Liver (tissue), 9 donors: Measurements from ENCODE around the gene SSRP1. TPM values are rescaled to one million over a fixed set of nuclear protein-coding genes. Genes with fewer than 3 reads are reported as not detected.

Experiments
- DNase-seq: peaks from one replicate; pipeline ENCODE4 v3.0.0-alpha.2; 2017; ENCODE audit warnings: low spot score
- H3K27ac ChIP-seq, 2 donors: one replicate each; pipeline ENCODE4 v1.7.0; 2013; ENCODE audit warnings: inconsistent platforms in 2 of 2, low read length in 2 of 2, control low read depth in 1 of 2, low read depth in 1 of 2, mild to moderate bottlenecking in 1 of 2
- H3K27me3 ChIP-seq, 4 donors: one replicate each; pipeline versions ENCODE4 v1.6.1 to v1.7.0; 2013; ENCODE audit warnings: low read length in 3 of 4, inconsistent platforms in 1 of 4, mild to moderate bottlenecking in 1 of 4, moderate library complexity in 1 of 4; ENCODE audit not compliant: control insufficient read depth in 4 of 4, insufficient read depth in 4 of 4
- H3K36me3 ChIP-seq, 4 donors: one replicate each; pipeline versions ENCODE4 v1.6.1 to v1.7.0; 2013; ENCODE audit warnings: low read length in 3 of 4, mild to moderate bottlenecking in 3 of 4, low read depth in 1 of 4, moderate library complexity in 1 of 4; ENCODE audit not compliant: control insufficient read depth in 4 of 4, insufficient read depth in 3 of 4
- H3K4me1 ChIP-seq, 4 donors: one replicate each; pipeline versions ENCODE4 v1.6.1 to v1.7.0; 2013; ENCODE audit warnings: low read length in 3 of 4, mild to moderate bottlenecking in 3 of 4, moderate library complexity in 1 of 4; ENCODE audit not compliant: control insufficient read depth in 4 of 4, insufficient read depth in 4 of 4
- H3K4me3 ChIP-seq, 3 donors: one replicate each; pipeline versions ENCODE4 v1.6.1 to v1.7.0; 2013; ENCODE audit warnings: low read length in 3 of 3, control low read depth in 1 of 3, low read depth in 1 of 3, mild to moderate bottlenecking in 1 of 3
- H3K9ac ChIP-seq, 2 donors: one replicate each; pipeline ENCODE4 v1.7.0; 2013; ENCODE audit warnings: low read length in 2 of 2, mild to moderate bottlenecking in 2 of 2, moderate library complexity in 2 of 2, control low read depth in 1 of 2, low read depth in 1 of 2
- H3K9me3 ChIP-seq, 4 donors: one replicate each; pipeline versions ENCODE4 v1.6.1 to v1.7.0; 2013; ENCODE audit warnings: low read length in 3 of 4; ENCODE audit not compliant: control insufficient read depth in 4 of 4
- EGR1 ChIP-seq, 2 donors: IDR thresholded peaks; 2 replicates each; pipeline ENCODE4 v1.6.1; 2016 to 2018; ENCODE audit warnings: antibody characterized with exemption in 2 of 2, low read depth in 2 of 2
- FOXA1 ChIP-seq: IDR thresholded peaks from 2 replicates; pipeline ENCODE4 v1.6.1; 2016; ENCODE audit warnings: antibody characterized with exemption
- FOXA2 ChIP-seq: IDR thresholded peaks from 2 replicates; pipeline ENCODE4 v1.6.1; 2016; ENCODE audit warnings: antibody characterized with exemption
- GABPA ChIP-seq, 2 donors: IDR thresholded peaks in 1 of 2; conservative IDR thresholded peaks in 1 of 2; 2 replicates each; pipeline ENCODE4 v1.6.1; 2016; ENCODE audit warnings: antibody characterized with exemption in 2 of 2, mild to moderate bottlenecking in 1 of 2, moderate library complexity in 1 of 2
- HNF4A ChIP-seq, 2 donors: conservative IDR thresholded peaks; 2 replicates each; pipeline ENCODE4 v1.6.1; 2016; ENCODE audit warnings: antibody characterized with exemption in 2 of 2, mild to moderate bottlenecking in 2 of 2
- HNF4G ChIP-seq: IDR thresholded peaks from 2 replicates; pipeline ENCODE4 v1.6.1; 2016; ENCODE audit warnings: antibody characterized with exemption
- JUND ChIP-seq, 2 donors: IDR thresholded peaks; 2 replicates each; pipeline ENCODE4 v1.6.1; 2016; ENCODE audit warnings: antibody characterized with exemption in 2 of 2
- NR2F2 ChIP-seq: IDR thresholded peaks from 2 replicates; pipeline ENCODE4 v1.6.1; 2016; ENCODE audit warnings: antibody characterized with exemption
- RAD21 ChIP-seq, 2 donors: IDR thresholded peaks; 2 replicates each; pipeline ENCODE4 v1.6.1; 2016; ENCODE audit warnings: antibody characterized with exemption in 2 of 2, mild to moderate bottlenecking in 2 of 2
- RXRA ChIP-seq, 2 donors: IDR thresholded peaks; 2 replicates each; pipeline ENCODE4 v1.6.1; 2017 to 2018; ENCODE audit warnings: antibody characterized with exemption in 2 of 2, mild to moderate bottlenecking in 1 of 2
- SP1 ChIP-seq: IDR thresholded peaks from 2 replicates; pipeline ENCODE4 v1.6.1; 2018; ENCODE audit warnings: antibody characterized with exemption, mild to moderate bottlenecking
- TAF1 ChIP-seq: conservative IDR thresholded peaks from 2 replicates; pipeline ENCODE4 v1.6.1; 2016; ENCODE audit warnings: antibody characterized with exemption, mild to moderate bottlenecking
- YY1 ChIP-seq: IDR thresholded peaks from 2 replicates; pipeline ENCODE4 v1.6.1; 2016; ENCODE audit warnings: antibody characterized with exemption, mild to moderate bottlenecking
- WGBS: extraction: QIAGEN DNeasy Blood & Tissue Kit; methylation state at CpG from one replicate; pipeline ENCODE4 v1.1.7; 2013; 5-methylcytosine and 5-hydroxymethylcytosine counted together
- polyA plus RNA-seq, 2 donors: library from polyadenylated mRNA; stranded (reverse) in 1 of 2; unstranded in 1 of 2; fragments of 200-250 nt in 1 of 2; fragments of >200 nt in 1 of 2; fragmentation: Nextera tagmentation in 1 of 2; extraction: Ambion mirVana in 1 of 2; gene quantifications; one replicate each; pipeline versions ENCODE4 v1.2.1 to v1.2.3, GENCODE V29; 2013 to 2015
- total RNA-seq, 2 donors: library from RNA; depleted of rRNA; stranded (reverse); fragments of >200 nt; gene quantifications; one replicate each; pipeline ENCODE4 v1.2.3, GENCODE V29; 2014
- TF ChIP-seq, protein P1 (sequence below): IDR thresholded peaks from 2 replicates; pipeline ENCODE4 v1.6.1; 2016; ENCODE audit warnings: antibody characterized with exemption, mild to moderate bottlenecking
- TF ChIP-seq, protein P2 (sequence below): IDR thresholded peaks from 2 replicates; pipeline ENCODE4 v1.6.1; 2016; ENCODE audit warnings: antibody characterized with exemption
- TF ChIP-seq, protein P3 (sequence below): IDR thresholded peaks from 2 replicates; pipeline ENCODE4 v1.6.1; 2016; ENCODE audit warnings: antibody characterized with exemption
- TF ChIP-seq, protein P4 (sequence below): IDR thresholded peaks from 2 replicates; pipeline ENCODE4 v1.6.1; 2016; ENCODE audit warnings: antibody characterized with exemption
- TF ChIP-seq, protein P5 (sequence below): fragments of 150-350 bp; IDR thresholded peaks from 2 replicates; pipeline ENCODE4 v1.5.1; 2017; ENCODE audit warnings: improper control_type of control experiment, low read depth, low read length; ENCODE audit not compliant: missing input control
- donor health status: healthy.
- donor health status: healthy.
- donor health status: healthy.
- donor health status: healthy.
- donor health status: healthy.

The SSRP1 gene
- total and polyA plus RNA-seq, 4 donors, result 13.9 to 45.3 (median 28.4) TPM

DNA sequence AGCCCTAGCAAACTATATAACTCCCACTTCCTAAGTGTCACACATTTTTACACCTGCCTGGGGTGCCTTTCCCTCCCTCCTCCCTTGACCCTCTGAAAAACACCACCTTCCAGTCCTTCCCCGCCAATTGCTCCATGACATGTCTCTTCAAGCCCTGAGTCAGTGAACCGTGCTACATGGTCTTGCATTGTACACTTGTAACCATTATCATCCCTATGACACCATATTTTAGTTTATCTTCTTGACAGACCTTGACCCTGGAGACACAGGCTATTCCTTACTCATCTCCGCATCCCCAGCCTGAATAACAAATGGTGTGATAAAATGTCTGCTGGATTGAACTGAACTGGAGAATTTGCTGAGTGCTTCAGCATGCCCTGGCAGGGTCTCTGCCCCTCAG is 47.8 kb downstream of the SSRP1 start:
- TF ChIP-seq RXRA (IDR thresholded peaks at IDR 0.05) (no peak), HNF4G (no peak), TAF1 (no peak)
- TF ChIP-seq, protein P1, sequence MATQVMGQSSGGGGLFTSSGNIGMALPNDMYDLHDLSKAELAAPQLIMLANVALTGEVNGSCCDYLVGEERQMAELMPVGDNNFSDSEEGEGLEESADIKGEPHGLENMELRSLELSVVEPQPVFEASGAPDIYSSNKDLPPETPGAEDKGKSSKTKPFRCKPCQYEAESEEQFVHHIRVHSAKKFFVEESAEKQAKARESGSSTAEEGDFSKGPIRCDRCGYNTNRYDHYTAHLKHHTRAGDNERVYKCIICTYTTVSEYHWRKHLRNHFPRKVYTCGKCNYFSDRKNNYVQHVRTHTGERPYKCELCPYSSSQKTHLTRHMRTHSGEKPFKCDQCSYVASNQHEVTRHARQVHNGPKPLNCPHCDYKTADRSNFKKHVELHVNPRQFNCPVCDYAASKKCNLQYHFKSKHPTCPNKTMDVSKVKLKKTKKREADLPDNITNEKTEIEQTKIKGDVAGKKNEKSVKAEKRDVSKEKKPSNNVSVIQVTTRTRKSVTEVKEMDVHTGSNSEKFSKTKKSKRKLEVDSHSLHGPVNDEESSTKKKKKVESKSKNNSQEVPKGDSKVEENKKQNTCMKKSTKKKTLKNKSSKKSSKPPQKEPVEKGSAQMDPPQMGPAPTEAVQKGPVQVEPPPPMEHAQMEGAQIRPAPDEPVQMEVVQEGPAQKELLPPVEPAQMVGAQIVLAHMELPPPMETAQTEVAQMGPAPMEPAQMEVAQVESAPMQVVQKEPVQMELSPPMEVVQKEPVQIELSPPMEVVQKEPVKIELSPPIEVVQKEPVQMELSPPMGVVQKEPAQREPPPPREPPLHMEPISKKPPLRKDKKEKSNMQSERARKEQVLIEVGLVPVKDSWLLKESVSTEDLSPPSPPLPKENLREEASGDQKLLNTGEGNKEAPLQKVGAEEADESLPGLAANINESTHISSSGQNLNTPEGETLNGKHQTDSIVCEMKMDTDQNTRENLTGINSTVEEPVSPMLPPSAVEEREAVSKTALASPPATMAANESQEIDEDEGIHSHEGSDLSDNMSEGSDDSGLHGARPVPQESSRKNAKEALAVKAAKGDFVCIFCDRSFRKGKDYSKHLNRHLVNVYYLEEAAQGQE, result no peak
- TF ChIP-seq, protein P2, sequence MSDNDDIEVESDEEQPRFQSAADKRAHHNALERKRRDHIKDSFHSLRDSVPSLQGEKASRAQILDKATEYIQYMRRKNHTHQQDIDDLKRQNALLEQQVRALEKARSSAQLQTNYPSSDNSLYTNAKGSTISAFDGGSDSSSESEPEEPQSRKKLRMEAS, result no peak
- TF ChIP-seq, protein P3, sequence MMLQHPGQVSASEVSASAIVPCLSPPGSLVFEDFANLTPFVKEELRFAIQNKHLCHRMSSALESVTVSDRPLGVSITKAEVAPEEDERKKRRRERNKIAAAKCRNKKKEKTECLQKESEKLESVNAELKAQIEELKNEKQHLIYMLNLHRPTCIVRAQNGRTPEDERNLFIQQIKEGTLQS, result no peak
- DNase-seq, result no peak
- no peaks in the 10 kb centered on the region for H3K27me3 ChIP-seq
- no peaks in the 10 kb centered on the region for H3K36me3 ChIP-seq
- peaks cover 0 to 16% (median 12%) of the 10 kb centered on the region in 4 donors for H3K4me1 ChIP-seq
- H3K9me3 ChIP-seq, result no peaks in the 10 kb centered on the region
- H3K9ac ChIP-seq, result no peak overlapping the region
- H3K4me3 ChIP-seq, result no peak overlapping the region
- no peak overlapping the region for H3K27ac ChIP-seq
- WGBS, result 90% methylated on average over 3 of the region's 3 CpGs

DNA sequence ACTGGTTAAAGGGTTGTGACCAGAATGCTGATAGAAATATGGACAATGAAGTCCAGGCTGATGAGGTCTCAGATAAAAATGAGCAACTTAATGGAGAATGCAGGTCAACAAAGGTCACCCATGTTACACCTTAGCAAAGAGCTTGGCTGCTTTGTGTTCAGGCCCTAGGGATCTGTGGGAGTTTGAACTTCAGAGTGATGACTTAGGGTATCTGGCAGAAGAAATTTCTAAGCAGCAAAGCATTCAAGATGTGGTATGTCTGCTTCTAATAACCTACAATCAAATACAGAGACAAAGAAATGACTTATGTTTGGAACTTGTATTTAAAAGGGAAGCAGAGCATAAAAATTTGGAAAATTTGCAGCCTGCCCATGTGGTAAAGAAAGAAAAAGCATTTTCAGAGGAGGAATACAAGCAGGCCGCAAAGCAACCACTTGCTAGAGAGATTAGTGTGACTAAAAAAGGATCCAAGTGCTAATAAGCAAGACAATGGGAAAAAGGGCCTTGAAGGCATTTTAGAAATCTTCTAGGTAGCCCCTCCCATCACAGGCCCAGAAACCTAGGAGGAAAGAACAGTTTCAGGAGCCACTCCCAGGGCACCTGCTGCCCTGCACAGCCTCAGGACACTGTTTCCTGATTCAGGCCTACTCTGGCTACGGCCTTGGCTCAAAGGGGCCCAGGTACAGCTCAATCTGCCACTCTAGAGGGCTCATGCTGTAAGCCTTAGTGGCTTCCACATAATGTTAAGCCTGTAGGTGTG is 52.3 kb downstream of the SSRP1 start:
- Histone ChIP-seq H3K9me3 (no peaks in the 10 kb centered on the region), H3K4me1 (peaks cover 0 to 1% (median under 1%) of the 10 kb centered on the region in 4 donors), H3K27me3 (no peaks in the 10 kb centered on the region), H3K27ac (no peak overlapping the region), H3K36me3 (no peaks in the 10 kb centered on the region), H3K4me3 (no peak overlapping the region), H3K9ac (no peak overlapping the region)
- WGBS, result 91% methylated on average over 2 of the region's 2 CpGs
- TF ChIP-seq EGR1 (IDR thresholded peaks at IDR 0.05; ENCODE audit: low read depth in 2 of 2) (no peak), RXRA (IDR thresholded peaks at IDR 0.05) (no peak), GABPA (IDR thresholded peaks at IDR 0.05 in 1 of 2, conservative IDR thresholded peaks at IDR 0.05 in 1 of 2) (no peak), TAF1 (no peak), NR2F2 (no peak), JUND (IDR thresholded peaks at IDR 0.05) (no peak), RAD21 (IDR thresholded peaks at IDR 0.05) (no peak), SP1 (no peak), HNF4G (no peak), YY1 (no peak), HNF4A (conservative IDR thresholded peaks at IDR 0.05) (no peak), FOXA1 (no peak), FOXA2 (no peak)
- TF ChIP-seq, protein P4, sequence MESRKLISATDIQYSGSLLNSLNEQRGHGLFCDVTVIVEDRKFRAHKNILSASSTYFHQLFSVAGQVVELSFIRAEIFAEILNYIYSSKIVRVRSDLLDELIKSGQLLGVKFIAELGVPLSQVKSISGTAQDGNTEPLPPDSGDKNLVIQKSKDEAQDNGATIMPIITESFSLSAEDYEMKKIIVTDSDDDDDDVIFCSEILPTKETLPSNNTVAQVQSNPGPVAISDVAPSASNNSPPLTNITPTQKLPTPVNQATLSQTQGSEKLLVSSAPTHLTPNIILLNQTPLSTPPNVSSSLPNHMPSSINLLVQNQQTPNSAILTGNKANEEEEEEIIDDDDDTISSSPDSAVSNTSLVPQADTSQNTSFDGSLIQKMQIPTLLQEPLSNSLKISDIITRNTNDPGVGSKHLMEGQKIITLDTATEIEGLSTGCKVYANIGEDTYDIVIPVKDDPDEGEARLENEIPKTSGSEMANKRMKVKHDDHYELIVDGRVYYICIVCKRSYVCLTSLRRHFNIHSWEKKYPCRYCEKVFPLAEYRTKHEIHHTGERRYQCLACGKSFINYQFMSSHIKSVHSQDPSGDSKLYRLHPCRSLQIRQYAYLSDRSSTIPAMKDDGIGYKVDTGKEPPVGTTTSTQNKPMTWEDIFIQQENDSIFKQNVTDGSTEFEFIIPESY, result no peak
- TF ChIP-seq, protein P1, result no peak
- TF ChIP-seq, protein P2, result no peak
- TF ChIP-seq, protein P5, sequence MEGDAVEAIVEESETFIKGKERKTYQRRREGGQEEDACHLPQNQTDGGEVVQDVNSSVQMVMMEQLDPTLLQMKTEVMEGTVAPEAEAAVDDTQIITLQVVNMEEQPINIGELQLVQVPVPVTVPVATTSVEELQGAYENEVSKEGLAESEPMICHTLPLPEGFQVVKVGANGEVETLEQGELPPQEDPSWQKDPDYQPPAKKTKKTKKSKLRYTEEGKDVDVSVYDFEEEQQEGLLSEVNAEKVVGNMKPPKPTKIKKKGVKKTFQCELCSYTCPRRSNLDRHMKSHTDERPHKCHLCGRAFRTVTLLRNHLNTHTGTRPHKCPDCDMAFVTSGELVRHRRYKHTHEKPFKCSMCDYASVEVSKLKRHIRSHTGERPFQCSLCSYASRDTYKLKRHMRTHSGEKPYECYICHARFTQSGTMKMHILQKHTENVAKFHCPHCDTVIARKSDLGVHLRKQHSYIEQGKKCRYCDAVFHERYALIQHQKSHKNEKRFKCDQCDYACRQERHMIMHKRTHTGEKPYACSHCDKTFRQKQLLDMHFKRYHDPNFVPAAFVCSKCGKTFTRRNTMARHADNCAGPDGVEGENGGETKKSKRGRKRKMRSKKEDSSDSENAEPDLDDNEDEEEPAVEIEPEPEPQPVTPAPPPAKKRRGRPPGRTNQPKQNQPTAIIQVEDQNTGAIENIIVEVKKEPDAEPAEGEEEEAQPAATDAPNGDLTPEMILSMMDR, result no peak
- TF ChIP-seq, protein P3, result no peak
- DNase-seq, result no peak
